Caco-2 (cell line): ENCODE results near the gene UST. TPM values are rescaled to one million over a fixed set of nuclear protein-coding genes. Genes with fewer than 3 reads are reported as not detected.

Experiments used
- BruUV-seq: library from RNA; stranded (reverse); fragments of 400-500 nt; replicated peaks from 2 replicates; lab custom pipeline; 2021; lab: Mats Ljungman, UMichigan
- CTCF ChIA-PET: fragments of 300-600 bp; sonication (Branson Sonifier 250); formaldehyde crosslinking; loops from one replicate; lab custom pipeline; 2022; ENCODE audit warnings: antibody characterized with exemption; lab: Charles Lee
- POLR2A ChIA-PET: fragments of 300-600 bp; sonication (Branson Sonifier 250); formaldehyde crosslinking; loops from one replicate; lab custom pipeline; 2022; ENCODE audit warnings: antibody characterized with exemption; lab: Charles Lee
- DNase-seq, 2 experiments: peaks; one replicate each; pipeline versions ENCODE4 v3.0.0 to v3.0.0-alpha.2; 2020 to 2022
- H3K27me3 ChIP-seq: replicated peaks from 2 replicates; pipeline ENCODE4 v1.6.0; 2011; ENCODE audit warnings: low read length; ENCODE audit not compliant: control insufficient read depth, insufficient read depth
- H3K36me3 ChIP-seq: 2 replicates; pipeline ENCODE4 v1.5.1; 2011; ENCODE audit warnings: low read length; ENCODE audit not compliant: control insufficient read depth, insufficient read depth
- H3K4me1 ChIP-seq: fragments of 250-450 bp; sonication (Bioruptor Pico); 2 replicates; pipeline ENCODE4 v1.5.1; 2020; ENCODE audit warnings: mild to moderate bottlenecking
- H3K4me3 ChIP-seq: 2 replicates; pipeline ENCODE4 v1.5.1; 2011; ENCODE audit warnings: low read depth, mild to moderate bottlenecking, control low read depth, low read length
- H3K9me3 ChIP-seq: fragments of 250-450 bp; sonication (Bioruptor Pico); 2 replicates; pipeline ENCODE4 v1.5.1; 2020; ENCODE audit warnings: mild to moderate bottlenecking, moderate library complexity
- H3K27ac Mint-ChIP-seq: one replicate; pipeline ENCODE4 v1.8.0; 2022; ENCODE audit warnings: mixed read lengths; ENCODE audit not compliant: unreplicated experiment
- H3K27me3 Mint-ChIP-seq: one replicate; pipeline ENCODE4 v1.8.0; 2022; ENCODE audit warnings: mixed read lengths; ENCODE audit not compliant: insufficient read depth, unreplicated experiment
- H3K36me3 Mint-ChIP-seq: one replicate; pipeline ENCODE4 v1.8.0; 2022; ENCODE audit warnings: mild to moderate bottlenecking, mixed read lengths; ENCODE audit not compliant: insufficient read depth, unreplicated experiment
- H3K4me1 Mint-ChIP-seq: one replicate; pipeline ENCODE4 v1.8.0; 2022; ENCODE audit warnings: low read depth, mixed read lengths; ENCODE audit not compliant: unreplicated experiment
- H3K4me3 Mint-ChIP-seq: one replicate; pipeline ENCODE4 v1.8.0; 2022; ENCODE audit warnings: mild to moderate bottlenecking, moderate library complexity, mixed read lengths; ENCODE audit not compliant: unreplicated experiment
- H3K9me3 Mint-ChIP-seq: one replicate; pipeline ENCODE4 v1.8.0; 2022; ENCODE audit warnings: mixed read lengths; ENCODE audit not compliant: unreplicated experiment
- CTCF ChIP-seq, 2 experiments: fragments of 200-600 bp in 1 of 2; IDR thresholded peaks; 1 replicate in 1 of 2; 2 replicates in 1 of 2; pipeline versions ENCODE4 v1.5.1 to v1.8.0; 2011 to 2022; ENCODE audit warnings: antibody characterized with exemption in 1 of 2, control low read depth in 1 of 2, inconsistent platforms in 1 of 2, low read depth in 1 of 2, low read length in 1 of 2, mild to moderate bottlenecking in 1 of 2, moderate library complexity in 1 of 2; ENCODE audit not compliant: insufficient read depth in 1 of 2, severe bottlenecking in 1 of 2, unreplicated experiment in 1 of 2
- intact Hi-C: fragments of 100-400 bp; cut with micrococcal nuclease; formaldehyde crosslinking; loops from one replicate; pipeline ENCODE4 v1.10.0; 2022; ENCODE audit not compliant: unreplicated experiment
- total RNA-seq: library from RNA; stranded (reverse); gene quantifications from 2 replicates; pipeline ENCODE4 v1.2.3, GENCODE V29; 2022

Gene UST
- total RNA-seq, 1 experiment from 2014 or later, result not detected

- no TSS peak for BruUV-seq
- H3K36me3 ChIP-seq, result no peaks in the 10 kb centered on the region
- POLR2A ChIA-PET, result no interaction called here
- H3K4me3 ChIP-seq, result no peak overlapping the region
- H3K4me3 Mint-ChIP-seq, result no peak overlapping the region
- intact Hi-C loops, result no loop called here
- CTCF ChIA-PET, result no interaction called here
- H3K27me3 ChIP-seq, result no peaks in the 10 kb centered on the region; the same call in 1 of the 2 replicates
- no peaks in the 10 kb centered on the region for H3K4me1 Mint-ChIP-seq
- no peaks in the 10 kb centered on the region for H3K9me3 ChIP-seq
- H3K27ac Mint-ChIP-seq, result no peak overlapping the region
- H3K9me3 Mint-ChIP-seq, result peaks cover 8% of the 10 kb centered on the region
- no peak for DNase-seq
- H3K36me3 Mint-ChIP-seq, result no peaks in the 10 kb centered on the region
- peaks cover 9% of the 10 kb centered on the region for H3K27me3 Mint-ChIP-seq
- no peaks in the 10 kb centered on the region for H3K4me1 ChIP-seq
- TF ChIP-seq CTCF (IDR thresholded peaks at IDR 0.05; ENCODE audit: insufficient read depth in 1 of 2, low read depth in 1 of 2, low read length in 1 of 2, severe bottlenecking in 1 of 2, unreplicated experiment in 1 of 2), result no peak
Measured at GRCh38 chr6:148959501-148959900, 212.7 kb downstream of the UST start.

GRCh38 chr6:148962854-148963515 is 216.2 kb downstream of the UST start:
- intact Hi-C loops, result no loop called here
- no TSS peak for BruUV-seq
- Mint-ChIP-seq H3K36me3 (no peaks in the 10 kb centered on the region), H3K9me3 (no peaks in the 10 kb centered on the region), H3K4me1 (no peaks in the 10 kb centered on the region), H3K27me3 (peaks cover 6% of the 10 kb centered on the region), H3K4me3 (no peak overlapping the region), H3K27ac (no peak overlapping the region)
- TF ChIP-seq CTCF (IDR thresholded peaks at IDR 0.05; ENCODE audit: insufficient read depth in 1 of 2, low read depth in 1 of 2, low read length in 1 of 2, severe bottlenecking in 1 of 2, unreplicated experiment in 1 of 2), result no peak
- no peak for DNase-seq
- H3K4me3 ChIP-seq, result no peak overlapping the region
- ChIA-PET POLR2A (no interaction called here), CTCF (no interaction called here)
- H3K9me3 ChIP-seq, result no peaks in the 10 kb centered on the region
- H3K4me1 ChIP-seq, result no peaks in the 10 kb centered on the region
- no peaks in the 10 kb centered on the region; the same call in 1 of the 2 replicates for H3K27me3 ChIP-seq
- H3K36me3 ChIP-seq, result no peaks in the 10 kb centered on the region

GRCh38 chr6:148963738-148964137 is 216.9 kb downstream of the UST start:
- Mint-ChIP-seq H3K4me1 (no peaks in the 10 kb centered on the region), H3K4me3 (no peak overlapping the region), H3K9me3 (no peaks in the 10 kb centered on the region), H3K36me3 (no peaks in the 10 kb centered on the region), H3K27me3 (peaks cover 6% of the 10 kb centered on the region), H3K27ac (no peak overlapping the region)
- CTCF ChIA-PET, result no interaction called here
- TF ChIP-seq CTCF (IDR thresholded peaks at IDR 0.05; ENCODE audit: insufficient read depth in 1 of 2, low read depth in 1 of 2, low read length in 1 of 2, severe bottlenecking in 1 of 2, unreplicated experiment in 1 of 2), result no peak
- Histone ChIP-seq H3K4me3 (no peak overlapping the region), H3K27me3 (no peaks in the 10 kb centered on the region; the same call in 1 of the 2 replicates), H3K9me3 (no peaks in the 10 kb centered on the region), H3K36me3 (no peaks in the 10 kb centered on the region), H3K4me1 (no peaks in the 10 kb centered on the region)
- DNase-seq, result no peak
- POLR2A ChIA-PET, result no interaction called here
- no TSS peak for BruUV-seq
- intact Hi-C loops, result no loop called here
